HG03039 (cell line): ENCODE data around the gene WDFY3.
"Not testable (repeated sequence)": the region's sequence is repeated elsewhere in the genome, so short reads cannot be mapped to it uniquely, and the experiment has no call there.

Experiments
- ATAC-seq: cut with Tn5 transposase; IDR thresholded peaks from one replicate; pipeline ENCODE4 v1.9.1; 2021; ENCODE audit warnings: mild to moderate bottlenecking, moderate library complexity; ENCODE audit not compliant: unreplicated experiment

The WDFY3 gene

DNA sequence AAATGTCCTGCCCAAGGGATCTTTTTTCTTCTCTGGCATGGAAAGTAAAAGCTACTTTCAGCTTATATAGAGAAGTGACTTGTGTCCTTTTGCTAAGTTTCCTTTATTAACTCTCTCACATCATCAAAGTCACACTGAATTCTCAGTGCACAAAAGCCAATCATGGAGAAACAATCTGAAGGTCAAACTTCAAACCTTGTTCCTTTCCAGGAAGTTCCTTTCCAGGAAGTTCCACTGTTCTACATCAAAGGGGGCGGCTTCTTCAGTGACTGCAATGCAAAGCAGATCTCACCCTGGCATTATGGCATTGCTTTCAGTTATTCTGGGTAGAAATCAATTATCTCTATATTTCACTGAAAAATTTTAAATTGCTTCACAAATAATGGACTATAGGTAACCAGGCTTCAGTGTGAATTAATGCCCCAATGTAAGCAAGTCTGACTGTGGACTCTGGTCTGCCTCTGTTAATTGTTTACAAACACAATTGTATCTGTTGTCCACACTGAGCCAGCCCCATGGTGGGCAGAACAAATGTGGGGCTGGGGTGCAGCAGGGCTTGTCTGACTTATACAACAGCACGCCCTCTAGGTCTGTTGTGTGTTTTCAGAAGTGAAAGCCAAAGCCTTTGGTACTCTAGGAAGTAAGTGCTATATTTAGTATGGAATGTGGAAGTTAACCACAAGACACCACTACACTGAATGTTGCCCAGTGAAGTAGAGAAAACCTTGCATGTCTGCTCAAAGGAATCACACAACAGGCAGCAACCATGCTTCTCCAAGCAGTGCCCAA lies 284.8 kb downstream of the WDFY3 start:
- no peak for ATAC-seq

DNA sequence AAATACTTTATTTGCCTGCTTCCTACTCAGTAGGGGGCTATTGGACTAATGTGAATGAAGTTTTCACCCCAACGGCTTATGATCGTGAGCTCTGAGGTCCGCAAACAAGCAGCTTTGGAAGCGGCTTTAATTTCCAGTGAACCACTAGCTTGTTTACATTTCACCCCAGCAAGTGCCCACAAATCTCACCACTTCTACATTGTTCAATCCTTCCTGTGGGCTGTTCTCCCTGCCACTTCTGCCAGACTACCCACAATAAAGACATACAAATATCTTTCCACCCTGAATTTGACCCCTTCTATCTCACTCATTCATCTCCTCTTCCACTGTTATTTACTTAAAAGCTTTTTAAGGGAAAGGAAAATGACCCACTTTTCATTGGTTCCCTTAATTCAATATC lies 285.5 kb downstream of the WDFY3 start:
- ATAC-seq: no peak

DNA sequence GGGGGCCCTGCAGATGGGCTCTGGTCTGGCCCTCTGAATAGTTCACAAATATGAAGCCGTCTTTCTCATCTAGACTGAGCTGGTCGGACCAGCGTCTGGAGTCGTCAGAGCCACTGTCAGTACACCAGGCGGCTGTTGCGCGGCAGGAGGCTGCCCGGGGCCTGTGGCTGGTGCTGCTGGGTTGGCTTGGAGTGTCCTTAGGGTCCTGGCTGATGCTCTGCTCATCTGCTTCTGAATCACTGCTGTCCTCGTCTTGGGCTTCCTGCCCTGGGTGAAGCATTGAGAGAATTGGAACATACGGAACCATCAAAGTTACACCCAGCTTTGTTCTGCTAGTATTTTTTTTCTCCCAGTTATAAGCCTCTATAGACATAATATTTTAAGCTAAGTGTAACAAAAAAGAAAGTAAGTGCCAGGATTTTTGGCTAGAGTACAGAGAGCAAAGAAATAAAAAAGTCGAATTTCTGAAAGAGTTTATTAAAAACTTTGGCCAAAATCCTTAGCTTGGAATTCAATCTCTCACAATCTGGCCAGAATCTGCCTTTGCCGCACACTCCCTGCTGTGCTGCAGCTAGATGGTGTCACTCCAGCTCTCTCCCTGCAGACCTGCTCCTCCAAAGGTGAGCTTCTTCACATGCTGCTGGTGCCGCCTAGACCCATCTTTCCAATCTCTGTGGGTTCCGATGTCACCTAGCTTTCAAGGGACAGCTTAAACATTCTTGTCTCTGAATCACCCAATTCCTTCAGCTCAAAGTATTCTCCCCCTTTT lies 287.3 kb downstream of the WDFY3 start:
- no peak for ATAC-seq

DNA sequence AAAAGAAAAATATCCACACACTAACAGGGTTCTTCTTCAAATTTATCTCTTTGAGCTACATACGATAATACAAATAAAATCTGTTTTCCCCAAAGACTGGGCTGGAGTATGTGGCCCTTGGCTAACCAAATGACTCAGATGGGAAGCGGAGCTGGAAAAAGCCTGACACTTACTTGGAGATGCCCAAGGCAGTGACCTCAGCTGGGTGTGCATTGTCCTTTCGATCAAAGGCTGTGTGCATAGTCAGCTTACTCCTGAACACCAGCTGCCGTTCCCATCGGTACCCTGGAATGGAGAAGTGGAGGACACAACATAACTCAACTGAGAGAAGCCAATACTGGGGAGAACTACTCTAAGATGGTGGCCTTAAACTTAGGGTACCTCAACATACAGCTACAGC lies 288.5 kb downstream of the WDFY3 start:
- ATAC-seq: no peak

DNA sequence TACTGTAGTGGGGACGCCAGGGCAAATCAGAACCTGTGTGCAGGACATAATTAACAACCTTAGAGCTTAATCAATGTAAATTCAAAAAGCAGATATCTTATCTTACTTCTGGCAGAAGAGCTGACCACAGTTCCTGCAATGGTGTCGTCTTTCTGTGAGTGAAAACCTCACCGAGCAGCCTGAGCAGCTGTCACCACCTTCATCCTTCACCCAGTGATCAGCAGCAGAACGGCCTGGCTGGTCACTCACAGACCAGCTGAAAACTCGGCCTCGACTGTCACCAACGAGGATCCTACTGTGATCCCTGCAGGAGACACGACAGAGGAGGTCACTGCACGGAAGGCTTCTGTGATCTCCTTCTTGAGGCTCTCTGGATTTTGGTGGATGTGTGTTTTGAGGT lies 289.4 kb downstream of the WDFY3 start:
- no peak for ATAC-seq

DNA sequence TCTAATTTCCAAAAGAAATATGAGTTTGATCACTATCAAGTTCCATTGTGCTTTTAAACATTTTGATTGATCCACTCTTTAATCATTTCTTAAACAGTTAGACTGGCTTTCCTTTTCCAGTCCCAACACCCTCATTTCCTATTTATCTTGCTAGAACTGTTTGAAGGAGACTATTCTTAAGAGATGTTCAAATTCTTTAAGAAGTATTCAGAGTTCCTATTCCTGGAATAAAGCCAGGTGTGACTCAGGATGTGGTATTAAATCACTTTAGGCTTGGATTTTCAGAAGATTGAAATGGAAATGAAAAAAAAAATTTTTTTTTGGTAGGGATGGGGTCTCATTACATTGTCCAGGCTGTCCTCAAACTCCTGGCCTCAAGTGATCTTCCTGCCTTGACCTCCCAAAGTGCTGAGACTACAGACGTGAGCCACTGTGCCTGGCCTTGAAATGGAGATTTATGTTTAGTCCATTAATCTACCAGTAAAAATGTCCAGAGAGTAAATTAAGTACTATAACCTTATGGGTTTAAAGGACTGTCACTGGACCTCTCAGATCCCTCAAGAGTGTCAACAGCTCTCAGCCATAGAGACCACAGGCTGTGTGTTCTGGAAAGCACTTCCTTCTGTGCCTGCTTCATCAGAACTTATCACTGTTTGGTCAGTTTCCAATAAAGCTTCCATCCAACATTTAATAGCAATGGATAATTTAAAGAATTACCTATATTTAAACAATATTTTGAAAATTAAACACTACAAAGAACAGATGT lies 292.8 kb downstream of the WDFY3 start:
- no peak for ATAC-seq

DNA sequence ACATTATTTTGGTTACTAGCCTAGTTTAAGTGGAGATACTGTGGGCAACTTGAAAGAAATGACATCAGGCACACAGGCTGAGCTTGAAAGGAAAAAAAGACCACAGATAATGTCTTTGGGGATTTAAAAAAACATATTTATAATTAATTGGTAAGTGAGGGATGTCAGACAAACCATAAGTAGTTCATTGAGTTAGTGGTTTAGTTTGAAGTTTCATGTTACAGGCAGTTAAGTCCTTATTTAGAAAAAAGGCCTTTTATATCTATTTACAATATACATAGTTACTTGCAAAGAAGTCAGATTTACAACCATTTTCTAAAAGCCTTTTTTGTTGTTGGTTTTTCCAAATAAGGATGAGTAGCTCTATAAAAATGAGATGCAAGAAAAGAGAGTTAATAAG lies 294.3 kb downstream of the WDFY3 start:
- ATAC-seq: no peak

DNA sequence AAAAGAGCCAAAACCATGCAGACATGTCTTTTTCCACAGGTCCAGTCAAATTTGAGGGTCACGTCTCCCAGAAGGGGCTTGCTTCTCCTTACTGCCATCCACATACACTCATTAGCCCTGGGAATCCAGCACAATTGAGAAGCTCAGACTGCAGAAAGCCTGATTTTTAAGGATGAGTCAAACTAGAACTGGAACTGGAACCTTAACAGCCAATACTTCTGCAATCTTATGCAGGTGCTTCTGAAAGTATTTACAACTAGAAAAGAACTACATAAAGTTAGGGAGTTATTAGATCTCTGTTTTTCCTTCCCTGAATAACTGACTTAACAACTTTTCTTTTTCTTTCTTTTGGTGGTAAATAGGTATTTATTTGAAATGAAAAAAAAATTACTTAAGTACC lies 297.3 kb downstream of the WDFY3 start:
- no peak for ATAC-seq

DNA sequence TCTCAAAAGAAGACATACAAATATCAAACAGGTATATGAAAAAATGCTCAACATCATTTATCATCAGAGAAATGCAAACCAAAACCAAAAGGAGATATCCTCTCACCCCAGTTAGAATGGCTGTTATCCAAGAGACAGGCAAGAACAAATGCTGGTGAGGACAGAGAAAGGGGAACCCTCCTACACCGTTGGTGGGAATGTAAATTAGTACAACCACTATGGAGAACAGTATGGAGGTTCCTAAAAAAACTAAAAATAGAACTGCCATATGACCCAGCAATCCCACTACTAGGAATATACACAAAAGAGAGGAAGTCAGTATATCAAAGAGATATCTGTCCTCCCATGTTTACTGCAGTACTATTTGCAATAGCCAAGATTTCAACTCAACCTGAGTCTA lies 300.1 kb downstream of the WDFY3 start:
- no peak for ATAC-seq

DNA sequence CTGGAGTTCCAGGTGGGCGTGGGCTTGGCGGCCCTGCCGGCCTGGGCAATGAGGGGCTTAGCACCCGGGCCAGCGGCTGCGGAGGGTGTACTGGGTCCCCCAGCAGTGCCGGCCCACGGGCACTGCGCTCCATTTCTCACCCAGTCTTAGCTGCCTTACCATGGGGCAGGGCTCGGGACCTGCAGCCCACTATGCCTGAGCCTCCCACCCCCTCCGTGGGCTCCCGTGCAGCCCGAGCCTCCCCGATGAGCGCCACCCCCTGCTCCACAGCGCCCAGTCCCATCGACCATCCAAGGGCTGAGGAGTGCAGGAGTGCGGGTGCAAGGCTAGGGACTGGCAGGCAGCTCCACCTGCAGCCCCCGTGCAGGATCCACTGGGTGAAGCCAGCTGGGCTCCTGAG lies 301.7 kb downstream of the WDFY3 start:
- not testable (repeated sequence) for ATAC-seq

DNA sequence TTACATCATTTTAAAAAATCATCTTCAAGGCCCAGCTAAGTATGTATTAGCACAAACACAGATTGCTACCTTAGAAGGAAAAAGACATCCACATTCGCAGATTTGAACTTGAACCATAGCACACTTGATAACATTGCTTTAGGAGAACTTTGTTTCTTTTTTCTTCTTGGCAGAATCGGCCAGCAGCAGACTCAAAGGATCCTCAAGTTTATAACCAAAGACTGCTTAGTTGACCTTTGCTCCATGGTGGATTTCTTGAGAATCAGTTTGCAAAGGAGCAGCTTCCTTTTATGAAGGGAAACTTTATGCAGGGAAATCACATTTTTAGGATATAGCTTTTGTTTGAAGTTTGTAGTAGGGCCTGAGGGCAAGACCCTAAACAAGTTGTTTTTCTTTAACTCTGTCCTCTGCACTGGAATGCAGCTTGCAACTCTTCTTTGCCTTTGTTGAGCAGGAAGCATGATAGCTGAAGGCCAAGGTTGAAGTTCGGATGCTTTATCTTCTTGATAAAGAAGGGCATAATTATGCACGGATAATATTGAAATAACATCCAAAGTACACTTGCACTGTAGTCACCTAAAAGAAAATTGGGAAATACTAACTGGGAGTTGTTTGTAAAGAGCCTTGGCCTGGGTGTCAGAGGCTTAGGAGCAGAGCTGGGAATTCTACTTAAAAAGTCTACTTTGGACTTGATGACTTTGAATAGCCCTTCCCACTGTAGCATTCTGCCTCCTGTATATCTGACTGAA lies 305.1 kb downstream of the WDFY3 start:
- no peak for ATAC-seq

DNA sequence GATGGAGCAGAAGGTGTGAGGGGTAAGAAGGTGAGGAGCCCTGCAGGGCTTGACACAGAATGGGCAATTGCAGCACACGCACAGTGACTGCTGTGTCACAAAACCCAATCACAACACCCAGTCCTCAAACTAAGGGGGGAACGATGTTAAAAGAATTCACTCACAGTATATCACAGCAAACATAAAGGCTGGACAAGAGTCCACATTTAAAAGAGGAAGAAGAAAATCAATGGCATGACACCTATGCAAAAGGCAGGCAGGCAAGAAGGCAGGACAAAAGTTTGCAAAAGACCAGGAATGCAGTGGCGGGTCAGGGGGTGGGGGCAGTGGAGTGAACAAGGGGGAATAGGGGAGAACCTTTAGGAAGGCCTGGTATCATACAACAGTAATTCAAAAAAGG lies 305.9 kb downstream of the WDFY3 start:
- no peak for ATAC-seq

DNA sequence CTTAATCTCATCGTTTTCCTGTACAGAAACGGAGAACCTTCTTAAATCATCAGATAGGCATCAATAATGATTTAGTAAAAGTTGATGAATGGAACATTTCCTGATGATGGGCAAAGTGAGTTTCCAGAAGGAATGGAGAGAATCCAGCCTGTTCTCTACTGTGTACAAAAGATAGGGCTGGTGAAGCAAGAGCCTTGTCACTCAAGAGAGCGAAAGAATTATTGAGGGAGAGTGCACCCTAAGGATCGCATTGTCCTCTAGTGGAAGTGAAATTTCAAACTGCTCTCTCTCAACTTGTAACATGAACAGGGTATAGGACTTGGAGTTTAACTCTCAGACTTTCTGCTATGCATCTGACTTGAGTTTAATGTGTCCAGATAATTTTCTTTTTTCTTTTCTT lies 314.0 kb downstream of the WDFY3 start:
- no peak for ATAC-seq

DNA sequence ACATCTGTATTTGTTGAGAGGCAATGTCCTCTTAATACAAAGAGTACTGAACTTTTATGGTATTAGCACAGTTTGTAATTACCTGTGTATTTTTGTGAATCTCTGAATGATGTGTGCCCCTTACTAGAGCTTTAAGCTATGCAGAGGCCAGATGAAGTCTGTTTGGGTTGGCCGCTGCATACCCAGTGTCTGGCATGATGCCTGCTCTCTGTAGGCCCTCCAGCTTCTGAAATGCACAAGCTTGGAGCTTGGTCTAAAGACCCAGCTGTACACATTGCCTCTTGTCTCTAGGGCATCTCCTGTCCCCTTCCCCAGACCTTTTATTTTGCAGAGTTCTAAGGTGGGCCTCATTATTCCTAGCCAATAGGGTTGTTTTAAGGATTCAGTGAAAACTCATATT lies 315.0 kb downstream of the WDFY3 start:
- no peak for ATAC-seq

DNA sequence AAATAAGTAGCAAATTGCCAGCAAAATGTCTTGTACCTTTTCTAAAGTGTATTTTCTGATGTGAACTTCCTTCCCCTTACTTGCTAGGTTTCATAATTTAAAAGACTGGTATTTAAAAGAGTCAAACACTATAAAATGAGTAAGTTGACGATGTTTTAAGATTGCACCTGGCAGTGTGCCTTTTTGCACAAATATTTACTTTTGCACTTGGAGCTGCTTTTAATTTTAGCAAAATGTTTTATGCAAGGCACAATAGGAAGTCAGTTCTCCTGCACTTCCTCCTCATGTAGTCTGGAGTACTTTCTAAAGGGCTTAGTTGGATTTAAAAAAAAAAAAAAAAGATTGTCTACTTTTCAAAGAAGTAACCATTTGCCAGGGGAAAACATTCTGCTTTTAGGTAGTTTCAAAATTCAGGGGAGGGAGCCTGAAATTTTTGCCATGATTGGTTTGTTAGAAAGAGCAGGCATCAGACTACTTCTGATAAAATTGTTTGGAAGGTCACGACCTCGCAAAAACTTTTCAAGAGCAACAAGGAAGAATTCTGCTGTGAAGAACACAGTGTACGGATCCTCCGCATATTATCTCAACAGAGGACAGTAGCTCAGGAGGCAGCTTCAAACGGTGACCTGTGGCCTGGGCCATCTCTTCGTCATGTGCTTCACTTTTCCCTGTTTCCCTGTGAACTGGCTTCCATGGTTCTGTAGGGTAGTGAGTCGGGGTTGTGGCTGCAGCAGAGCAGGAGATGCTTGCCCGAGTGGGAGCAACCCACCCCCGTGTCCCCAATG lies 317.4 kb downstream of the WDFY3 start:
- ATAC-seq: no peak

DNA sequence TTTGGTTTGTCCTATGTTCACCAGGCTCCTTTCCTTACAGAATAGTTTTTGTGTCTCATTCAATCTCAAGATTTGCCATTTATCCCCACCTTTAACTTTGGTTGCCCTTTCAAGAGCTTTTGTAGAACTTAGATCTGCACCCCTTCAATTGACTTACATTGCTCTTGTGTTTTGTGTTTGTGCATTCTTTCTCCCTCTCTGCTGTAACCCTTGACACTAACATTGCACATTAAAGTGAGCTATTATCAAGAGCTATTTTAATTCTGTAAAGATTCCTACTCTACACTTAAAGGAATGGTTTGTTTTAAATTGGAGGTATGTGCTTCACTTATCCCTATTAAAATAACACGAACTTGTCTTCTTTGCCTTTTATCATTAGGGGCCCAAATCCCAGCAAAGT lies 318.3 kb downstream of the WDFY3 start:
- ATAC-seq: no peak

DNA sequence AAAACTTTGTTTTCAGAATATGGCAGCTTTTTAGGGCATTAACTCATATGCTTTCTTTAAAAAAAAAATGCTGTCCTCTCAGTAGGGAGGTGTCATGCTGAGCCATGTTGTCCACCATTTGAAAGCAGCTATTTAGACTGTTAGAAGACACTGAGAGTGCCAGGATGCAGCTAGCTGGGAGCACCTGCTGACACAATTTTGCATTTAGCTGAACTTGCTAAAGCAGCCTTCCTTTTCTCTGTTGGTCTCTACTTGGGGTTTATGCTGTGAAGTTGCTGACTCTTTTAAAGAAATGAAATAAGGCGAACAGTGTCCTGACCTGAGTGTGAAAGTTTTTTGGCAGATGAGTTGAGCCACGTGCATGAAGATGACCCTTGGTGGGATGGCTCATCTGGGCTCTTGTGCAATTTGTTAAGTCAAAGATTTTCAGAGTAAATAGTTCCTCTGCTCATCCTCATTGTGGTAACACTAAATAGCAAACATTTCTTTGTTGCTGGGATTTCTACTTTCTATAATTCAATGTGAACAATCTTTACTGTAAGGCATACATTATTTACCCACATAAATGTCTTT lies 319.1 kb downstream of the WDFY3 start:
- no peak for ATAC-seq

DNA sequence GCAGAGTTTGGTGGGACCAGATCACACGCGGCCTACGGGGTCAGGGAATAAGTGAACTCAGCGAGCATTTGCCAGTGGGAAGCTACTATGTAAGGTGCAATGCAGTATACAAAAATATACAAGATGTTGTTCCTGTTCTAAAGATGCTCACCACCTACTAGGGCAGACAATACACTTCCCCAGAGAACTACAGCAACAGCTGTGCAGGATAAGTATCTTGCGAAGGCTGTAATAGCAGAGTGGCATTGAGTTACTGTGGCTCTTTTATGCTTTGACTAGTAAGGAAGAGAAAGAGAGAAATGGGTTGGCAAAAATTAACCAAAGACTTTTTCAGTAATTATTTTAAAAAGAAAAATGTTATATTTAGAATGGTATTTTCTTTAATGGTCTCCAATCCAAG lies 322.4 kb downstream of the WDFY3 start:
- ATAC-seq: no peak

DNA sequence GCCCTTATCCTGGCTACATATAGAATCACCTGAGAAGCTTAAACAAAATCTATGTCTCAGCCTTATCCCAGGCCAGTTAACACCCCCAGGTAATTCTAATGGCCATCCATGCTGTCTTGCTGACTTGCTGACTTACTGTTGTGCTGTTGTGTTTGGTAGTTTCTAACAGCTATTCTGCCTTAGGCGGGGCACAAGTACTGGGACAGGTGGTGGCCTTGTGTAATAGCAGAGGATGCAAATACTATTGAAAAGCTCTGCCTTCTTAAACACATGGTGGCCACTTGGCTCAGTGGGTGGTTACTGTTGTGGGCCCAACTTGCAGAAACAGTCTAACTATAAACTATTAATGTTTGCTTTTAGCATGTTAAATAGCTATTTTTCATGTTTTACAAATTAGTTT lies 327.3 kb downstream of the WDFY3 start:
- ATAC-seq: no peak

DNA sequence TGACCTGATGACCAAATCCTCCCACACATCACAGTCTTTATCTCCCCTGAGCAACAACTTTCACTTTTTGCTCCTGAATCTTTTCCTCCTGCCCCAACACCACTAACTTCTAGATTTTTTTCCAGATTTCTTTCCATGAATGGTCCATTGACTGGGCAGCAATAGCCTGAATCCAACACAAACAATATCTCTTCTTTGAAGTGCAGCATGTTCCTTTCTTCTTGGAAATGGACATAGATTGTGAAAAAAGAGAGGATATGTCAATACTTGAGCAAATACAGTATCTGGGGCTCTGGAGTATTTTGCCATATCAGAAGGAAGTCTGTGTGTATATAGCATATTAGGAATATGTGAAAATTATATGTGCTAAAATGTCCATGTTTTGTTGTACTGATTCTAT lies 328.4 kb downstream of the WDFY3 start:
- ATAC-seq: no peak
